Panc1 (cell line): ENCODE data around the gene SESN1. TPM values are rescaled to one million over a fixed set of nuclear protein-coding genes. Genes with fewer than 3 reads are reported as not detected.
A peak's percentile ranks its signal among the peaks of the same experiment; 100 is the strongest.

Experiments used
- ATAC-seq: fragments of 200-7000 bp; cut with Tn5 transposase; 2 replicates; pipeline ENCODE4 v1.9.1; 2020; ENCODE audit warnings: mild to moderate bottlenecking, moderate library complexity
- BruUV-seq: library from RNA; stranded (reverse); fragments of 400-500 nt; replicated peaks from 2 replicates; lab custom pipeline; 2021; lab: Mats Ljungman, UMichigan
- CTCF ChIA-PET: fragments of 300-600 bp; sonication (Branson Sonifier 250); formaldehyde crosslinking; loops from one replicate; lab custom pipeline; 2022; ENCODE audit warnings: antibody characterized with exemption; lab: Charles Lee
- POLR2A ChIA-PET: fragments of 300-600 bp; sonication (Branson Sonifier 250); formaldehyde crosslinking; loops from one replicate; lab custom pipeline; 2022; ENCODE audit warnings: antibody characterized with exemption; lab: Charles Lee
- DNase-seq: peaks from one replicate; pipeline ENCODE4 v3.0.0-alpha.2; 2010; ENCODE audit warnings: low read depth, low spot score
- H3K27ac ChIP-seq: 2 replicates; pipeline ENCODE4 v1.5.1; 2011; ENCODE audit warnings: mild to moderate bottlenecking, low read length, inconsistent platforms
- H3K27me3 ChIP-seq: fragments of 200-500 bp; sonication (Bioruptor generic); 2 replicates; pipeline ENCODE4 v1.6.0; 2014; ENCODE audit warnings: low read length, inconsistent platforms; ENCODE audit not compliant: control insufficient read depth, insufficient read depth
- H3K36me3 ChIP-seq: fragments of 200-500 bp; sonication (Bioruptor generic); 2 replicates; pipeline ENCODE4 v1.5.1; 2014; ENCODE audit warnings: inconsistent platforms, mild to moderate bottlenecking, low read length, moderate library complexity; ENCODE audit not compliant: control insufficient read depth, insufficient read depth
- H3K4me1 ChIP-seq: 2 replicates; pipeline ENCODE4 v1.5.1; 2011; ENCODE audit warnings: inconsistent platforms, mild to moderate bottlenecking, low read length, moderate library complexity; ENCODE audit not compliant: control insufficient read depth, insufficient read depth
- H3K4me3 ChIP-seq, 2 experiments: 2 replicates each; pipeline ENCODE4 v1.5.1; 2011 to 2012; ENCODE audit warnings: low read depth in 2 of 2, low read length in 2 of 2, mild to moderate bottlenecking in 2 of 2, inconsistent platforms in 1 of 2, moderate library complexity in 1 of 2
- H3K9me3 ChIP-seq: fragments of 200-500 bp; sonication (Bioruptor generic); 2 replicates; pipeline ENCODE4 v1.5.1; 2014; ENCODE audit warnings: low read depth, mild to moderate bottlenecking, inconsistent platforms, low read length, moderate library complexity; ENCODE audit not compliant: control insufficient read depth, insufficient read depth
- CTCF ChIP-seq: fragments of 450-650 bp; IDR thresholded peaks from 2 replicates; pipeline ENCODE4 v1.5.1; 2017; ENCODE audit warnings: mild to moderate bottlenecking
- POLR2AphosphoS5 ChIP-seq: IDR thresholded peaks from 2 replicates; pipeline ENCODE4 v1.6.1; 2012; ENCODE audit warnings: mild to moderate bottlenecking, low read depth, low read length, moderate library complexity
- SIN3A ChIP-seq: IDR thresholded peaks from 2 replicates; pipeline ENCODE4 v1.6.1; 2012; ENCODE audit warnings: low read depth, mild to moderate bottlenecking, low read length, moderate library complexity, borderline replicate concordance; ENCODE audit not compliant: insufficient read depth
- TCF7L2 ChIP-seq: IDR thresholded peaks from 2 replicates; pipeline ENCODE4 v1.6.1; 2011; ENCODE audit warnings: mild to moderate bottlenecking, low read depth, low read length, inconsistent platforms
- in situ Hi-C: cut with HindIII; loops from 2 replicates; pipeline ENCODE4 v1.10.0; 2016; ENCODE audit warnings: low sequenced_read_pairs, low pct_unique_long_range_greater_than_20kb
- intact Hi-C: fragments of 100-400 bp; cut with micrococcal nuclease; formaldehyde crosslinking; loops from one replicate; pipeline ENCODE4 v1.10.0; 2022; ENCODE audit not compliant: unreplicated experiment
- total RNA-seq: library from RNA; stranded (reverse); gene quantifications from one replicate; pipeline ENCODE4 v1.2.1, GENCODE V29; 2021; ENCODE audit not compliant: unreplicated experiment
- TF ChIP-seq, protein P1 (sequence below), 2 experiments: IDR thresholded peaks; 2 replicates each; pipeline ENCODE4 v1.6.1; 2011 to 2012; ENCODE audit warnings: low read depth in 2 of 2, control low read depth in 1 of 2, low read length in 1 of 2, mild to moderate bottlenecking in 1 of 2, moderate library complexity in 1 of 2; ENCODE audit not compliant: insufficient read depth in 1 of 2

The SESN1 gene
- total RNA-seq, 1 experiment from 2014 or later, result 11.3 TPM

- TF ChIP-seq POLR2AphosphoS5, result no peak
- TF ChIP-seq, protein P1, sequence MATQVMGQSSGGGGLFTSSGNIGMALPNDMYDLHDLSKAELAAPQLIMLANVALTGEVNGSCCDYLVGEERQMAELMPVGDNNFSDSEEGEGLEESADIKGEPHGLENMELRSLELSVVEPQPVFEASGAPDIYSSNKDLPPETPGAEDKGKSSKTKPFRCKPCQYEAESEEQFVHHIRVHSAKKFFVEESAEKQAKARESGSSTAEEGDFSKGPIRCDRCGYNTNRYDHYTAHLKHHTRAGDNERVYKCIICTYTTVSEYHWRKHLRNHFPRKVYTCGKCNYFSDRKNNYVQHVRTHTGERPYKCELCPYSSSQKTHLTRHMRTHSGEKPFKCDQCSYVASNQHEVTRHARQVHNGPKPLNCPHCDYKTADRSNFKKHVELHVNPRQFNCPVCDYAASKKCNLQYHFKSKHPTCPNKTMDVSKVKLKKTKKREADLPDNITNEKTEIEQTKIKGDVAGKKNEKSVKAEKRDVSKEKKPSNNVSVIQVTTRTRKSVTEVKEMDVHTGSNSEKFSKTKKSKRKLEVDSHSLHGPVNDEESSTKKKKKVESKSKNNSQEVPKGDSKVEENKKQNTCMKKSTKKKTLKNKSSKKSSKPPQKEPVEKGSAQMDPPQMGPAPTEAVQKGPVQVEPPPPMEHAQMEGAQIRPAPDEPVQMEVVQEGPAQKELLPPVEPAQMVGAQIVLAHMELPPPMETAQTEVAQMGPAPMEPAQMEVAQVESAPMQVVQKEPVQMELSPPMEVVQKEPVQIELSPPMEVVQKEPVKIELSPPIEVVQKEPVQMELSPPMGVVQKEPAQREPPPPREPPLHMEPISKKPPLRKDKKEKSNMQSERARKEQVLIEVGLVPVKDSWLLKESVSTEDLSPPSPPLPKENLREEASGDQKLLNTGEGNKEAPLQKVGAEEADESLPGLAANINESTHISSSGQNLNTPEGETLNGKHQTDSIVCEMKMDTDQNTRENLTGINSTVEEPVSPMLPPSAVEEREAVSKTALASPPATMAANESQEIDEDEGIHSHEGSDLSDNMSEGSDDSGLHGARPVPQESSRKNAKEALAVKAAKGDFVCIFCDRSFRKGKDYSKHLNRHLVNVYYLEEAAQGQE (IDR thresholded peaks at IDR 0.05; ENCODE audit: insufficient read depth in 1 of 2, low read depth in 2 of 2, low read length in 1 of 2), result no peak
- TF ChIP-seq CTCF, result no peak
- no peak for TF ChIP-seq TCF7L2
- TF ChIP-seq SIN3A, result no peak
- DNase-seq (no peak), ATAC-seq (peak; percentile 58; the same call in 1 of the 2 replicates)
- Histone ChIP-seq H3K9me3 (no peaks in the 10 kb centered on the region), H3K36me3 (no peaks in the 10 kb centered on the region), H3K27me3 (no peaks in the 10 kb centered on the region), H3K27ac (no peak overlapping the region), H3K4me1 (no peaks in the 10 kb centered on the region), H3K4me3 (no peak overlapping the region)
- in situ Hi-C loops, result no loop called here
- CTCF ChIA-PET, result no interaction called here
- BruUV-seq, result no TSS peak
- POLR2A ChIA-PET, result no interaction called here
- intact Hi-C loops, result no loop called here
Observed at GRCh38 chr6:109039795-109040194, 54.9 kb downstream of the SESN1 start.

DNA sequence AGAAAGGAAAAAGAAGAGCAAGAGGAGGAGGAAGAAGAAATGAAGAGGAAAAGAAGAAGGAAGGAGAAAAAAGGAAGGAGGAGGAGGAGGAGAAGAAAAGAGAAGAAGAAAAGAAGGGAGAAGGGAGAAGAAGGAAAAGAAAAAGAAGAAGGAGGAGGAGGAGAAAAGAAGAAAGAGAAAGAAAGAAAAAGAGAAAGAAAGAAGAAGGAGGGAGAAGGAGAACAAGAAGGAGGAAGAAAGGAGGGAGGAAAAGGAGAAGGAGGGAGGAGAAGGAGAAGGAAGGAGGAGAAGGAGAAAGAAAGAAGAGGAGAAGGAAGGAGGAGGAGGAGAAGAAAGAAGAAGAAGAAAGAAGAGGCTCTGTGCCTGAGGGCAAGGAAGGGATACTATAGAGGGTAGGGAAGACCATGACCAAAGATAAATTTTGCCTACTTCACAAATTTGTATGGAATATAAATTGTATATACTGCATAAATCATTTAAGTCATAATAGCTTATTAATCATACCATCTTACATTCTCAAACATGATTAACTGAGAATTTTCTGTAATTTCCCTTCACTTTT, 55.7 kb downstream of the SESN1 start:
- intact Hi-C loops (no loop called here), in situ Hi-C loops (no loop called here)
- ATAC-seq (no peak), DNase-seq (no peak)
- Histone ChIP-seq H3K36me3 (no peaks in the 10 kb centered on the region), H3K27ac (no peak overlapping the region), H3K9me3 (no peaks in the 10 kb centered on the region), H3K27me3 (no peaks in the 10 kb centered on the region), H3K4me3 (no peak overlapping the region), H3K4me1 (no peaks in the 10 kb centered on the region)
- ChIA-PET CTCF (interaction anchor here (0.7 kb wide), 1 partner anchor 1331 kb away, joined by 5 read pairs; no protein-coding TSS in a partner anchor), POLR2A (no interaction called here)
- no TSS peak for BruUV-seq
- TF ChIP-seq TCF7L2, result no peak
- TF ChIP-seq, protein P1 (IDR thresholded peaks at IDR 0.05; ENCODE audit: insufficient read depth in 1 of 2, low read depth in 2 of 2, low read length in 1 of 2), result no peak
- TF ChIP-seq SIN3A, result no peak
- no peak for TF ChIP-seq POLR2AphosphoS5
- no peak for TF ChIP-seq CTCF
